GM12891 (cell line): ENCODE data around the gene EHD1.

Experiments used
- POLR2A ChIP-seq: IDR thresholded peaks from 2 replicates; pipeline ENCODE4 v1.6.1; 2011; ENCODE audit warnings: low read depth, low read length, control low read depth
- POLR2AphosphoS5 ChIP-seq: IDR thresholded peaks from 2 replicates; pipeline ENCODE4 v1.6.1; 2011; ENCODE audit warnings: low read depth, low read length, control low read depth
- POU2F2 ChIP-seq: IDR thresholded peaks from 2 replicates; pipeline ENCODE4 v1.6.1; 2011; ENCODE audit warnings: low read depth, mild to moderate bottlenecking, control low read depth, low read length, moderate library complexity
- SPI1 ChIP-seq: IDR thresholded peaks from 2 replicates; pipeline ENCODE4 v1.6.1; 2011; ENCODE audit warnings: low read depth, low read length, control low read depth
- TAF1 ChIP-seq: IDR thresholded peaks from 2 replicates; pipeline ENCODE4 v1.6.1; 2011; ENCODE audit warnings: low read depth, low read length, control low read depth

DNA sequence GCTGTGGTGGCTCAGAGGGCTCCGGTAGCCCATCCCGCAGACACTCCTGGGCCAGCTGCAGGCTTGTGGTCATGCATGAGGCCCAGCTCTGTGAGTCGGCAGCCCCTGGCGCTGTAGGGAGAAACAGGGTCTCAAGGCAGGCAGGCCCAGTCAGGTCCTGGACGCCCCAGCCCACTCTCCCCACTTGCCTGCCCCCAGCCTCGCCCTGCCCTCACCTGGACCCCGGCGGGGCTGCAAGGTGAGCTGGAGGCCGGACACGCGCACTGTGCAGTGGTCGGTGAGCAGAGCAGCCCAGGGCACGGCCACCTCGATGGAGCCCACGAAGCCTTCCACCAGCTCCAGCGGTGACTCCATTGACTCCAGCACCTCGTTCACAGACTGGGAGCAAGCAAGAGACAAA, 35.7 kb upstream of the EHD1 start:
- TF ChIP-seq POLR2A (no peak), TAF1 (no peak), POLR2AphosphoS5 (no peak), SPI1 (no peak), POU2F2 (no peak)
